HepG2 (cell line): ENCODE results near the gene TRIM7. TPM values are rescaled to one million over a fixed set of nuclear protein-coding genes. Genes with fewer than 3 reads are reported as not detected.
A peak's percentile ranks its signal among the peaks of the same experiment; 100 is the strongest.

Experiments
- STAT5B ChIP-seq: sonication (generic); formaldehyde crosslinking; IDR thresholded peaks from 2 replicates; pipeline ENCODE4 v1.4.0; 2020; ENCODE audit warnings: missing genetic modification reagents
- U2AF2 ChIP-seq: fragments of 200-400 bp; formaldehyde crosslinking; IDR thresholded peaks from 2 replicates; pipeline ENCODE4 v1.6.1; 2017; ENCODE audit warnings: low read depth, mild to moderate bottlenecking, low read length
- ZFAT ChIP-seq: sonication (generic); formaldehyde crosslinking; conservative IDR thresholded peaks from 2 replicates; pipeline ENCODE4 v1.8.1; 2023; ENCODE audit warnings: missing genetic modification reagents, inconsistent platforms
- ZMYM2 ChIP-seq: sonication (generic); formaldehyde crosslinking; IDR thresholded peaks from 2 replicates; pipeline ENCODE4 v1.8.0; 2022; ENCODE audit warnings: mild to moderate bottlenecking, missing genetic modification reagents
- ZNF160 ChIP-seq: sonication (generic); formaldehyde crosslinking; IDR thresholded peaks from 2 replicates; pipeline ENCODE4 v1.8.0; 2022; ENCODE audit warnings: mild to moderate bottlenecking, inconsistent platforms, missing genetic modification reagents
- ZNF224 ChIP-seq: sonication (generic); formaldehyde crosslinking; IDR thresholded peaks from 2 replicates; pipeline ENCODE4 v1.5.0; 2020; ENCODE audit warnings: mild to moderate bottlenecking, missing genetic modification reagents
- ZNF333 ChIP-seq: sonication (generic); formaldehyde crosslinking; IDR thresholded peaks from 2 replicates; pipeline ENCODE4 v1.4.0; 2020; ENCODE audit warnings: mild to moderate bottlenecking, missing genetic modification reagents, borderline replicate concordance
- ZNF34 ChIP-seq: sonication (generic); formaldehyde crosslinking; IDR thresholded peaks from 2 replicates; pipeline ENCODE4 v1.4.0; 2020; ENCODE audit warnings: mild to moderate bottlenecking, missing genetic modification reagents, borderline replicate concordance
- ZNF598 ChIP-seq: sonication (generic); formaldehyde crosslinking; IDR thresholded peaks from 2 replicates; pipeline ENCODE4 v1.5.1; 2020; ENCODE audit warnings: mild to moderate bottlenecking, missing genetic modification reagents, borderline replicate concordance
- polyA plus RNA-seq, 8 experiments: library from polyadenylated mRNA; depleted of rRNA in 3 of 8; stranded (reverse) in 7 of 8; unstranded in 1 of 8; fragments of >200 nt; fragmentation: Illumina TruSeq in 4 of 8; extraction: Trizol in 4 of 8; gene quantifications; 2 replicates each; pipeline versions ENCODE4 v1.2.1 to v1.2.3, GENCODE V29; 2011 to 2016; ENCODE audit warnings: low read depth in 4 of 8, missing spikeins in 1 of 8, mixed read lengths in 1 of 8; ENCODE audit not compliant: insufficient read depth in 1 of 8
- total RNA-seq, 5 experiments: library from RNA; depleted of rRNA; stranded (reverse); fragments of >200 nt; fragmentation: Illumina TruSeq; extraction: Trizol; gene quantifications; 2 replicates each; pipeline ENCODE4 v1.2.3, GENCODE V29; 2016; ENCODE audit warnings: low read depth in 1 of 5
- TF ChIP-seq, protein P1 (sequence below), 2 experiments: fragments of 450-650 bp in 1 of 2; sonication (generic) in 1 of 2; formaldehyde crosslinking; IDR thresholded peaks; 2 replicates each; pipeline versions ENCODE4 v1.5.0 to v1.8.0; 2020 to 2022; ENCODE audit warnings: mild to moderate bottlenecking in 1 of 2, missing genetic modification reagents in 1 of 2
- TF ChIP-seq, protein P2 (sequence below): sonication (generic); IDR thresholded peaks from 2 replicates; pipeline ENCODE4 v1.6.1; 2016; ENCODE audit warnings: low read depth, borderline replicate concordance
- TF ChIP-seq, protein P3 (sequence below): sonication (generic); formaldehyde crosslinking; IDR thresholded peaks from 2 replicates; pipeline ENCODE4 v1.5.1; 2020; ENCODE audit warnings: mild to moderate bottlenecking, missing genetic modification reagents, borderline replicate concordance
- TF ChIP-seq, protein P4 (sequence below): sonication (generic); formaldehyde crosslinking; IDR thresholded peaks from 2 replicates; pipeline ENCODE4 v1.4.0; 2020; ENCODE audit warnings: missing genetic modification reagents
- TF ChIP-seq, protein P5 (sequence below): sonication (generic); formaldehyde crosslinking; IDR thresholded peaks from 2 replicates; pipeline ENCODE4 v1.4.0; 2020; ENCODE audit warnings: missing genetic modification reagents

Gene TRIM7
- total and polyA plus RNA-seq, 2 of the 13 experiments (the other 11 are each of a cell fraction or from before 2014, with no cell fraction given): 0.13 TPM; not detected in 1

DNA sequence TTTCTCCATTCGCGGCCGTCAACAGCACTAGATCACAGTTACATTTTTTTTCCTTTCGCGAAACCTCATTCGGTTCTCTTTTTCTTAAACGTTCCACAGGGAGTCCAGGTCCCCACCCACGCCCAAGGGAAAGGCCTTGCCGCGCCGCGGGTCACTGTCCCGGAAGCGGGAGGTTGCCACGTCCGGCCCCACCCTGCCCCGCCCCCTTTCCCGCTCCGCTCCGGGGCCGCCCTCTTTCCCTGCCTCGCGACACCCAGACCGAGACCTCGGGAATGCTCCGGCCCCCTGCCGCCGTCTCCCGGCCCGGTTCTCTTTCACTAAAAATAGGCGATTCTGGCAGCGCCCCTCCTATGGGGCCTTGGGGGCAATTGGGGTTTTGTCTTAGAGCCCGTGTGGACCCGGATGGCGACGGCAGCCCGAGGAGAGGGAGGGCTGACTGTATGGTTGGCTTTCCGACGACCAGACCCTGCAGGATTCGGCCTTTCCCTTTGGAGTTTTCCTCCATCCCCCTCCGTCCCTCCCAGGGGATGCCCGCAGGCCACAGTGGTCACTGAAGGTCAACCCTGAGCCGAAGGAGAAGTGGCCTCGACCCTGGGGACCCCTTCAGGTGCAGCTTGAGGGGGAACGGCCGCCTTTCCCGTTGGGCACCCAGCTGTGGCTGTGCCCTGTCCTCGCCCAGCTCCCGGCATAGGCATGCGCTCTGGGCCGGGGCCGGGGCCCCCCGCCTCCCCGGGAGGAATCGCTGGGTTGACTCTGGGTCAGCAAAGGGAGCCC is 41.5 kb upstream of the TRIM7 start (continued):
- TF ChIP-seq, protein P1, sequence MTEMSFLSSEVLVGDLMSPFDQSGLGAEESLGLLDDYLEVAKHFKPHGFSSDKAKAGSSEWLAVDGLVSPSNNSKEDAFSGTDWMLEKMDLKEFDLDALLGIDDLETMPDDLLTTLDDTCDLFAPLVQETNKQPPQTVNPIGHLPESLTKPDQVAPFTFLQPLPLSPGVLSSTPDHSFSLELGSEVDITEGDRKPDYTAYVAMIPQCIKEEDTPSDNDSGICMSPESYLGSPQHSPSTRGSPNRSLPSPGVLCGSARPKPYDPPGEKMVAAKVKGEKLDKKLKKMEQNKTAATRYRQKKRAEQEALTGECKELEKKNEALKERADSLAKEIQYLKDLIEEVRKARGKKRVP (CRISPR knock-in tag; IDR thresholded peaks at IDR 0.05): no peak
- TF ChIP-seq, protein P2, sequence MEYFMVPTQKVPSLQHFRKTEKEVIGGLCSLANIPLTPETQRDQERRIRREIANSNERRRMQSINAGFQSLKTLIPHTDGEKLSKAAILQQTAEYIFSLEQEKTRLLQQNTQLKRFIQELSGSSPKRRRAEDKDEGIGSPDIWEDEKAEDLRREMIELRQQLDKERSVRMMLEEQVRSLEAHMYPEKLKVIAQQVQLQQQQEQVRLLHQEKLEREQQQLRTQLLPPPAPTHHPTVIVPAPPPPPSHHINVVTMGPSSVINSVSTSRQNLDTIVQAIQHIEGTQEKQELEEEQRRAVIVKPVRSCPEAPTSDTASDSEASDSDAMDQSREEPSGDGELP: 0 out of 2 replicates have a peak, but pooled peaks have one; percentile 38
- TF ChIP-seq, protein P3, sequence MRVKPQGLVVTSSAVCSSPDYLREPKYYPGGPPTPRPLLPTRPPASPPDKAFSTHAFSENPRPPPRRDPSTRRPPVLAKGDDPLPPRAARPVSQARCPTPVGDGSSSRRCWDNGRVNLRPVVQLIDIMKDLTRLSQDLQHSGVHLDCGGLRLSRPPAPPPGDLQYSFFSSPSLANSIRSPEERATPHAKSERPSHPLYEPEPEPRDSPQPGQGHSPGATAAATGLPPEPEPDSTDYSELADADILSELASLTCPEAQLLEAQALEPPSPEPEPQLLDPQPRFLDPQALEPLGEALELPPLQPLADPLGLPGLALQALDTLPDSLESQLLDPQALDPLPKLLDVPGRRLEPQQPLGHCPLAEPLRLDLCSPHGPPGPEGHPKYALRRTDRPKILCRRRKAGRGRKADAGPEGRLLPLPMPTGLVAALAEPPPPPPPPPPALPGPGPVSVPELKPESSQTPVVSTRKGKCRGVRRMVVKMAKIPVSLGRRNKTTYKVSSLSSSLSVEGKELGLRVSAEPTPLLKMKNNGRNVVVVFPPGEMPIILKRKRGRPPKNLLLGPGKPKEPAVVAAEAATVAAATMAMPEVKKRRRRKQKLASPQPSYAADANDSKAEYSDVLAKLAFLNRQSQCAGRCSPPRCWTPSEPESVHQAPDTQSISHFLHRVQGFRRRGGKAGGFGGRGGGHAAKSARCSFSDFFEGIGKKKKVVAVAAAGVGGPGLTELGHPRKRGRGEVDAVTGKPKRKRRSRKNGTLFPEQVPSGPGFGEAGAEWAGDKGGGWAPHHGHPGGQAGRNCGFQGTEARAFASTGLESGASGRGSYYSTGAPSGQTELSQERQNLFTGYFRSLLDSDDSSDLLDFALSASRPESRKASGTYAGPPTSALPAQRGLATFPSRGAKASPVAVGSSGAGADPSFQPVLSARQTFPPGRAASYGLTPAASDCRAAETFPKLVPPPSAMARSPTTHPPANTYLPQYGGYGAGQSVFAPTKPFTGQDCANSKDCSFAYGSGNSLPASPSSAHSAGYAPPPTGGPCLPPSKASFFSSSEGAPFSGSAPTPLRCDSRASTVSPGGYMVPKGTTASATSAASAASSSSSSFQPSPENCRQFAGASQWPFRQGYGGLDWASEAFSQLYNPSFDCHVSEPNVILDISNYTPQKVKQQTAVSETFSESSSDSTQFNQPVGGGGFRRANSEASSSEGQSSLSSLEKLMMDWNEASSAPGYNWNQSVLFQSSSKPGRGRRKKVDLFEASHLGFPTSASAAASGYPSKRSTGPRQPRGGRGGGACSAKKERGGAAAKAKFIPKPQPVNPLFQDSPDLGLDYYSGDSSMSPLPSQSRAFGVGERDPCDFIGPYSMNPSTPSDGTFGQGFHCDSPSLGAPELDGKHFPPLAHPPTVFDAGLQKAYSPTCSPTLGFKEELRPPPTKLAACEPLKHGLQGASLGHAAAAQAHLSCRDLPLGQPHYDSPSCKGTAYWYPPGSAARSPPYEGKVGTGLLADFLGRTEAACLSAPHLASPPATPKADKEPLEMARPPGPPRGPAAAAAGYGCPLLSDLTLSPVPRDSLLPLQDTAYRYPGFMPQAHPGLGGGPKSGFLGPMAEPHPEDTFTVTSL (CRISPR knock-in tag): no peak; the same call in none of the 2 replicates
- TF ChIP-seq ZNF333 (CRISPR knock-in tag) (no peak; the same call in 1 of the 2 replicates), ZNF160 (CRISPR knock-in tag) (no peak), ZNF34 (CRISPR knock-in tag) (no peak; the same call in 1 of the 2 replicates), U2AF2 (no peak), ZFAT (no peak), ZNF598 (CRISPR knock-in tag) (peak; percentile 23; the same call in 1 of the 2 replicates), ZMYM2 (CRISPR knock-in tag) (no peak), STAT5B (no peak), ZNF224 (no peak)
- TF ChIP-seq, protein P4, sequence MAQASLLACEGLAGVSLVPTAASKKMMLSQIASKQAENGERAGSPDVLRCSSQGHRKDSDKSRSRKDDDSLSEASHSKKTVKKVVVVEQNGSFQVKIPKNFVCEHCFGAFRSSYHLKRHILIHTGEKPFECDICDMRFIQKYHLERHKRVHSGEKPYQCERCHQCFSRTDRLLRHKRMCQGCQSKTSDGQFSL: no peak
- TF ChIP-seq, protein P5, sequence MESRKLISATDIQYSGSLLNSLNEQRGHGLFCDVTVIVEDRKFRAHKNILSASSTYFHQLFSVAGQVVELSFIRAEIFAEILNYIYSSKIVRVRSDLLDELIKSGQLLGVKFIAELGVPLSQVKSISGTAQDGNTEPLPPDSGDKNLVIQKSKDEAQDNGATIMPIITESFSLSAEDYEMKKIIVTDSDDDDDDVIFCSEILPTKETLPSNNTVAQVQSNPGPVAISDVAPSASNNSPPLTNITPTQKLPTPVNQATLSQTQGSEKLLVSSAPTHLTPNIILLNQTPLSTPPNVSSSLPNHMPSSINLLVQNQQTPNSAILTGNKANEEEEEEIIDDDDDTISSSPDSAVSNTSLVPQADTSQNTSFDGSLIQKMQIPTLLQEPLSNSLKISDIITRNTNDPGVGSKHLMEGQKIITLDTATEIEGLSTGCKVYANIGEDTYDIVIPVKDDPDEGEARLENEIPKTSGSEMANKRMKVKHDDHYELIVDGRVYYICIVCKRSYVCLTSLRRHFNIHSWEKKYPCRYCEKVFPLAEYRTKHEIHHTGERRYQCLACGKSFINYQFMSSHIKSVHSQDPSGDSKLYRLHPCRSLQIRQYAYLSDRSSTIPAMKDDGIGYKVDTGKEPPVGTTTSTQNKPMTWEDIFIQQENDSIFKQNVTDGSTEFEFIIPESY (CRISPR knock-in tag): no peak
